ENCODE results near the gene PLK3. TPM values are rescaled to one million over a fixed set of nuclear protein-coding genes. Genes with fewer than 3 reads are reported as not detected.

The PLK3 gene
- total RNA-seq, 1 donor from 2014 or later, result 38.8 TPM

GRCh38 chr1:44829506-44830384 is 29.6 kb downstream of the PLK3 start:
- DNase-seq (no peak), ATAC-seq (no peak)
- intact Hi-C loops (cut with DNase I), result no loop called here
- Histone ChIP-seq H3K4me3 (no peak overlapping the region), H3K27ac (no peak overlapping the region), H3K9me3 (no peaks in the 10 kb centered on the region), H3K4me1 (peaks cover 22% of the 10 kb centered on the region), H3K27me3 (no peaks in the 10 kb centered on the region), H3K36me3 (no peaks in the 10 kb centered on the region)
- TF ChIP-seq, protein P1, sequence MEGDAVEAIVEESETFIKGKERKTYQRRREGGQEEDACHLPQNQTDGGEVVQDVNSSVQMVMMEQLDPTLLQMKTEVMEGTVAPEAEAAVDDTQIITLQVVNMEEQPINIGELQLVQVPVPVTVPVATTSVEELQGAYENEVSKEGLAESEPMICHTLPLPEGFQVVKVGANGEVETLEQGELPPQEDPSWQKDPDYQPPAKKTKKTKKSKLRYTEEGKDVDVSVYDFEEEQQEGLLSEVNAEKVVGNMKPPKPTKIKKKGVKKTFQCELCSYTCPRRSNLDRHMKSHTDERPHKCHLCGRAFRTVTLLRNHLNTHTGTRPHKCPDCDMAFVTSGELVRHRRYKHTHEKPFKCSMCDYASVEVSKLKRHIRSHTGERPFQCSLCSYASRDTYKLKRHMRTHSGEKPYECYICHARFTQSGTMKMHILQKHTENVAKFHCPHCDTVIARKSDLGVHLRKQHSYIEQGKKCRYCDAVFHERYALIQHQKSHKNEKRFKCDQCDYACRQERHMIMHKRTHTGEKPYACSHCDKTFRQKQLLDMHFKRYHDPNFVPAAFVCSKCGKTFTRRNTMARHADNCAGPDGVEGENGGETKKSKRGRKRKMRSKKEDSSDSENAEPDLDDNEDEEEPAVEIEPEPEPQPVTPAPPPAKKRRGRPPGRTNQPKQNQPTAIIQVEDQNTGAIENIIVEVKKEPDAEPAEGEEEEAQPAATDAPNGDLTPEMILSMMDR (IDR thresholded peaks at IDR 0.05), result no peak

- H3K27me3 ChIP-seq, result no peaks in the 10 kb centered on the region
- TF ChIP-seq, protein P1 (IDR thresholded peaks at IDR 0.05), result no peak
- H3K9me3 ChIP-seq, result no peaks in the 10 kb centered on the region
- DNase-seq (no peak), ATAC-seq (no peak)
- H3K4me1 ChIP-seq, result peaks cover 22% of the 10 kb centered on the region
- no peaks in the 10 kb centered on the region for H3K36me3 ChIP-seq
- intact Hi-C loops (cut with DNase I), result no loop called here
- no peak overlapping the region for H3K4me3 ChIP-seq
- H3K27ac ChIP-seq, result no peak overlapping the region
These were observed 30.7 kb downstream of the PLK3 start for GRCh38 chr1:44830900-44831304.

GRCh38 chr1:44831516-44831915 is 31.3 kb downstream of the PLK3 start:
- H3K9me3 ChIP-seq, result no peaks in the 10 kb centered on the region
- H3K27ac ChIP-seq, result no peak overlapping the region
- DNase-seq (no peak), ATAC-seq (no peak)
- no peaks in the 10 kb centered on the region for H3K27me3 ChIP-seq
- no peaks in the 10 kb centered on the region for H3K36me3 ChIP-seq
- no peak overlapping the region for H3K4me3 ChIP-seq
- H3K4me1 ChIP-seq, result peaks cover 16% of the 10 kb centered on the region
- intact Hi-C loops (cut with DNase I), result no loop called here
- TF ChIP-seq, protein P1 (IDR thresholded peaks at IDR 0.05), result no peak

DNA sequence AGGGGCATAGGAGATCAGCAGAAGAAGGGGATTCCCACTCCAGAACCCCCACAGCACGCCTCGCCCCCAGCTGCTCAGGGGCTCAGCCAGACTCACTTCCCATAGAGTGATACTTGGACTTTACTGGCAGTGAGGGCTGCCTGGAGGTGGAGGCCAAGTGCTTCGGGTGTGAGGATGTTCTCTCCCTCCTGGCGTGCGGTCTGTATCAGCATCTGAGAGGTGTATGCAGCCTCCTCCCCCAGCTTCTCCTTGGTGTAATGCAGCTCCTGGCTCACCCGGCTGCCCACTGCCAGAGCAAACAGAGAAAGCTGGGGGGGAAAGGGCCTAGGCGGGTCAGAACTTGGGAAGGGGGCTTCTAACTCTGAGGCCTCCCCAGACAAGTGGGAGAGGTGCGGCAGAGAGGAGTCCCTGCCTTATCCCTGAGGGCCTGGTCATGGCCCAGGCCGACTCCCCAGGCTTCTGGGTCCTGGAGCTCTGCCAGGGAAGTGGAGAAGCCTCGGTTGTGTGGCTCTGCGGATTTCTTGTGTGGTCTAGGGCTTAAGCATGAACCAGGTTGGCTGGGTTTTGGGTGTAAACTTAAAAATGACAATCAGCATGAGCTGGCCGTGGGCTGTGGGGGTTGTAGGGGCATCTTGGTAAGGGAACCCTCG is 32.0 kb downstream of the PLK3 start:
- no peak for ATAC-seq
- peaks cover 10% of the 10 kb centered on the region for H3K4me1 ChIP-seq
- no peak overlapping the region for H3K27ac ChIP-seq
- H3K36me3 ChIP-seq, result no peaks in the 10 kb centered on the region
- H3K9me3 ChIP-seq, result no peaks in the 10 kb centered on the region
- H3K27me3 ChIP-seq, result no peaks in the 10 kb centered on the region
- TF ChIP-seq, protein P1 (IDR thresholded peaks at IDR 0.05), result no peak
- no peak overlapping the region for H3K4me3 ChIP-seq
- intact Hi-C loops (cut with DNase I), result no loop called here
- no peak for DNase-seq

GRCh38 chr1:44834328-44834727 is 34.2 kb downstream of the PLK3 start:
- intact Hi-C loops (cut with DNase I), result no loop called here
- no peak for ATAC-seq

More at GRCh38 chr1:44834328-44834727, 34.2 kb downstream of the PLK3 start:
- Histone ChIP-seq H3K4me3 (no peak overlapping the region), H3K36me3 (no peaks in the 10 kb centered on the region), H3K27ac (no peak overlapping the region), H3K9me3 (no peaks in the 10 kb centered on the region), H3K4me1 (peaks cover 10% of the 10 kb centered on the region), H3K27me3 (no peaks in the 10 kb centered on the region)
- TF ChIP-seq, protein P1 (IDR thresholded peaks at IDR 0.05), result no peak
- DNase-seq, result no peak

All from upper lobe of right lung (tissue), 1 donor.